Left ventricle myocardium inferior (tissue), 1 donor: Measurements from ENCODE around the gene IGF2R. TPM values are rescaled to one million over a fixed set of nuclear protein-coding genes. Genes with fewer than 3 reads are reported as not detected.
A peak's percentile ranks its signal among the peaks of the same experiment; 100 is the strongest.

ENCODE experiments used
- DNase-seq: peaks from one replicate; pipeline ENCODE4 v3.0.0-alpha.2; 2020
- H3K27ac ChIP-seq: fragments of 200-600 bp; replicated peaks from 2 replicates; pipeline ENCODE4 v1.8.0; 2021
- H3K27me3 ChIP-seq: fragments of 200-600 bp; 2 replicates; pipeline ENCODE4 v1.8.0; 2021; ENCODE audit warnings: low read depth
- H3K36me3 ChIP-seq: fragments of 200-600 bp; 2 replicates; pipeline ENCODE4 v1.8.0; 2021
- H3K4me1 ChIP-seq: fragments of 200-600 bp; 2 replicates; pipeline ENCODE4 v1.8.0; 2021
- H3K4me3 ChIP-seq: fragments of 200-600 bp; 2 replicates; pipeline ENCODE4 v1.8.0; 2021; ENCODE audit warnings: mild to moderate bottlenecking, moderate library complexity
- H3K9me3 ChIP-seq: fragments of 200-600 bp; replicated peaks from 2 replicates; pipeline ENCODE4 v1.8.0; 2021
- CTCF ChIP-seq: fragments of 200-600 bp; IDR thresholded peaks from 2 replicates; pipeline ENCODE4 v1.8.0; 2021; ENCODE audit warnings: antibody characterized with exemption, mild to moderate bottlenecking, borderline replicate concordance
- intact Hi-C: fragments of 100-400 bp; cut with micrococcal nuclease; formaldehyde crosslinking; loops from one replicate; pipeline ENCODE4 v1.11.0; 2022
- total RNA-seq: library from RNA; stranded (reverse); fragmentation: NEBNext Ultra II Directional; extraction: Animal tissue kit (Norgen Biotek cat#: 25700); gene quantifications from one replicate; pipeline ENCODE4 v1.2.1, GENCODE V29; 2021
- donor health status: DM: no; HTN: yes; CAD: no; lungs with severe emphysema.

The IGF2R gene
- total RNA-seq, 1 donor from 2014 or later: 66.8 TPM

GRCh38 chr6:159977904-159978268 lies 9.0 kb downstream of the IGF2R start:
- Histone ChIP-seq H3K9me3 (no peaks in the 10 kb centered on the region), H3K4me3 (no peak overlapping the region), H3K36me3 (no peaks in the 10 kb centered on the region), H3K27me3 (no peaks in the 10 kb centered on the region), H3K27ac (peak overlapping the region; percentile 82), H3K4me1 (peaks cover 99% of the 10 kb centered on the region)
- intact Hi-C loops: no loop called here
- no peak for TF ChIP-seq CTCF
- no peak for DNase-seq

- intact Hi-C loops: no loop called here
- peak overlapping the region; percentile 8 for H3K4me3 ChIP-seq
- H3K9me3 ChIP-seq: no peaks in the 10 kb centered on the region
- H3K27ac ChIP-seq: peak overlapping the region; percentile 82
- H3K4me1 ChIP-seq: peaks cover 99% of the 10 kb centered on the region
- no peaks in the 10 kb centered on the region for H3K27me3 ChIP-seq
- no peak for DNase-seq
- no peaks in the 10 kb centered on the region for H3K36me3 ChIP-seq
- no peak for TF ChIP-seq CTCF
Measured at GRCh38 chr6:159978291-159979135, 9.6 kb downstream of the IGF2R start.

- H3K27me3 ChIP-seq: no peaks in the 10 kb centered on the region
- DNase-seq: no peak
- no peaks in the 10 kb centered on the region for H3K36me3 ChIP-seq
- peak overlapping the region; percentile 8 for H3K4me3 ChIP-seq
- TF ChIP-seq CTCF: no peak
- peaks cover 99% of the 10 kb centered on the region for H3K4me1 ChIP-seq
- intact Hi-C loops: no loop called here
- peak overlapping the region; percentile 82 for H3K27ac ChIP-seq
- H3K9me3 ChIP-seq: no peaks in the 10 kb centered on the region
Measured at GRCh38 chr6:159979136-159979874, 10.4 kb downstream of the IGF2R start.

GRCh38 chr6:159980474-159980873 lies 11.6 kb downstream of the IGF2R start:
- Histone ChIP-seq H3K36me3 (no peaks in the 10 kb centered on the region), H3K27me3 (no peaks in the 10 kb centered on the region), H3K4me3 (no peak overlapping the region), H3K27ac (peak overlapping the region; percentile 89), H3K9me3 (no peaks in the 10 kb centered on the region), H3K4me1 (peaks cover 99% of the 10 kb centered on the region)
- no peak for DNase-seq
- TF ChIP-seq CTCF: no peak
- intact Hi-C loops: loop anchor here (10.0 kb wide), 1 partner anchor 54 kb away; no protein-coding TSS in a partner anchor

- no peaks in the 10 kb centered on the region for H3K36me3 ChIP-seq
- no peak for DNase-seq
- no peaks in the 10 kb centered on the region for H3K27me3 ChIP-seq
- intact Hi-C loops: loop anchor here (10.0 kb wide), 1 partner anchor 54 kb away; no protein-coding TSS in a partner anchor
- H3K4me3 ChIP-seq: peak overlapping the region; percentile 39
- peak overlapping the region; percentile 89 for H3K27ac ChIP-seq
- TF ChIP-seq CTCF: no peak
- peaks cover 99% of the 10 kb centered on the region for H3K4me1 ChIP-seq
- no peaks in the 10 kb centered on the region for H3K9me3 ChIP-seq
Measured at GRCh38 chr6:159981071-159981402, 12.2 kb downstream of the IGF2R start.
